Measurements from ENCODE around the gene TMEM192.
"Not testable (repeated sequence)": the region's sequence is repeated elsewhere in the genome, so short reads cannot be mapped to it uniquely, and the experiment has no call there.

The TMEM192 gene

DNA sequence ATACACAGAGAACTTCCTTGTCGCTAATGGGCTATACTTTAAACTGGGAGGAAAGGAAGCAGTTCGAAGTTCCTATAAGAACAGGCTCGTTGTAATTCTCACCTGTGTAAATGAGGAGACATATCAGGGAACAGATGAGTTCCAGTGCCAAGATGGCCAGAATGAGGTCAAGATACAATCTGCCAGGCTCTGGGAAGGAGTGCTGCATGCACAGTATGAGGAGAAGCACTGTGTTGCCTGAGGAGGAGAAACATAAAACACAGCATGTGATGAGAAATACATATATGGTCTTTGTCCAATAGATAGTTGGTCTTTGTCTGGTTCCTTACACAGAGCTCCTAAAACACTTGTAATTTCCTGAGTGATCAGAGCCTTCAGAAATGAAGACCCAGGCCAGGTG lies 24.3 kb downstream of the TMEM192 start:
- no peak for DNase-seq

DNA sequence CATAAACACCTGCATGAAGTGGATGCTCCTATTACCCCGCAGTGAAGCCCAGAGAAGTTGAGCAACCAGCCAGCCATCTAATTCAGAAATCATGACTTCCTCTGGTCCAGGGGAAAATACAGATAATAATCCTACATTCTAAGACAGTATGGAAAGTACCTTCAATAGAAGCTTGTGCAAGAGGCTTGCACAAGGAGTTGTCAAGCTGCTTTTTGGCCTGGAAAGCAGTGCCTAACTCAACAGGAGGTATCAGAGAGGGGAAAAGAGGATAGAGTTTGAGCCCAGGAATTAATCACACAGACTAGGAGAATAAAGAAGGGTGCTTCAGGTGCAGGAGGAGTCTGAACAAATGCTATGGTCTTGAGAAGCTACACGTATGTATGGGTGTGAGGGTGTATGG lies 26.7 kb downstream of the TMEM192 start:
- DNase-seq: no peak

- not testable (repeated sequence) for DNase-seq
Observed at GRCh38 chr4:165084787-165085186, 27.9 kb downstream of the TMEM192 start.

DNA sequence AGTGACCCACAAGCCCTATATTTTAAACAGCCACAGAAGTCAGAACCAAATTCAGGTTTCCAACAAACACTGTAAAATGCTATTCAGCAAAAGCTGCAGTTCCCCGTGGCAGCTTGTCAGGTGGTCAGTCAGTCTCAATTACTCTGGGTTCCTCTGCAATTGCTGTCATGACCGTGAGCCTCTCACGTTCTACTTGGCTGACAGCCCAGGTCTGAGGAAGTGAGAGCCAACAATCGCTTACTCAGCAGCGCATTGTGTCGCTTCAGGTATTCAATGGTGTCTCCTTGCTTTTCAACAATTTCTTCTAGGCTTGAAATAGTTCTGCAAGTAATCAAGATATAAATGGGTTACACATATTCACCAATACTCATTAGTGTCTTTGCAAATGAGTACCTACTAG lies 33.2 kb downstream of the TMEM192 start:
- no peak for DNase-seq

- DNase-seq: no peak
Observed at GRCh38 chr4:165077034-165077578, 35.6 kb downstream of the TMEM192 start.

DNA sequence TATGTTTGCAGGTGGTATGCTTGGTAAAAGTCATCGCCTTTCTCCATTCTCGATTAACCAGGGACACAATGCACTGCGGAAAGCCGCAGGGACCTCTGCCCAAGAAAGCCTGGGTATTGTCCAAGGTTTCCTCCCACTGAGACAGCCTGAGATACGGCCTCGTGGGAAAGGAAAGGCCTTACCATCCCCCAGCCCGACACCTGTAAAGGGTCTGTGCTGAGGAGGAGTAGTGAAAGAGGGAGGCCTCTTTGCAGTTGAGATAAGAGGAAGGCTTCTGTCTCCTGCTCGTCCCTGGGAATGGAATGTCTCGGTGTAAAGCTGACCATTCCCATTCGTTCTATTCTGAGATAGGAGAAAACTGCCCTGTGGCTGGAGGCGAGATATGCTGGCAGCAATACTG lies 39.3 kb downstream of the TMEM192 start:
- not testable (repeated sequence) for DNase-seq

DNA sequence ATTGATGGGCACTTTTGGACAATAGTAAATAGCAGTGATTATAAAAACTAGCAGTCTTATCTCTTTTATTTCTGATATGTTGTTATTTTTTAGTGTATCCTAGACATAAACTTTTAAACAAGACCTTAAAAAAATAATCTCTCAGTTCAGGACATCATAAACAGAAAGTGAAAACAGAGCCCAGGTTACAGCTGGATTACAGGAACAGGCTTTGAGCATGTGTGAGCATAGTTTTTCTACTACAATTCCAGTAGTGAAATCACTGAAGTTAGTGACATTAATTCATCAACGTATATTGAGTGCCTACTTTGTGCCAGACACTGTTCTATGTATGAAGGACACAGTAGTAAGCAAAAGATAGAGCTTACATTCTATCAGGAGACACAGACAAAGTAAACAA lies 42.1 kb downstream of the TMEM192 start:
- no peak for DNase-seq

GRCh38 chr4:165060938-165061337 lies 51.7 kb downstream of the TMEM192 start:
- no peak for DNase-seq

- no peak for DNase-seq
Observed at GRCh38 chr4:165059386-165059785, 53.3 kb downstream of the TMEM192 start.

DNA sequence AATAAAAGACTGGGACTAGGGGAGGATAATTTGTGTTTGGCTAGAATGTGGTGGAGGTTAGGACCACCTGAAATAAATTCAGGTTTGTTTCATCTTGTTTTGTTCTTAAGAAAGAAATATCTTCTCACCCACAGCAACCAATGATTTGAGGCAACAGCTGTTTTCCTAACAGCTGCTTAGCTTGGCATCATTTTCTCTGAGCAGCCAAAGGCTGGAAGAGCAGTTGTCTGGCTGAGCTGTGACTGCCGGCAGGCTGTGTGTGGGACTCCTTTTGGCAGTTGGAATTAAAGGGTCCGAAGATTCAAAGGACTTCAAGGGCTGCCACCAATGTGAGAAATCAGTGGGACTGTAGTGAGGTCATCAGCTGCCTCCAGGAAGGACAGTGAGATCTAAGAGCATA lies 54.0 kb downstream of the TMEM192 start:
- DNase-seq: no peak

- DNase-seq: no peak
Observed at GRCh38 chr4:165055601-165056000, 57.1 kb downstream of the TMEM192 start.

- DNase-seq: no peak
Observed at GRCh38 chr4:165053645-165054044, 59.0 kb downstream of the TMEM192 start, which contains the start of gene TRIM75. TRIM75 (plus strand) TSS chr4:165053866; CDS start chr4:165059148, 5,282 bp downstream.

- DNase-seq: no peak
Observed at GRCh38 chr4:165052627-165053026, 60.0 kb downstream of the TMEM192 start.

- no peak for DNase-seq
Observed at GRCh38 chr4:165048170-165048569, 64.5 kb downstream of the TMEM192 start.

DNA sequence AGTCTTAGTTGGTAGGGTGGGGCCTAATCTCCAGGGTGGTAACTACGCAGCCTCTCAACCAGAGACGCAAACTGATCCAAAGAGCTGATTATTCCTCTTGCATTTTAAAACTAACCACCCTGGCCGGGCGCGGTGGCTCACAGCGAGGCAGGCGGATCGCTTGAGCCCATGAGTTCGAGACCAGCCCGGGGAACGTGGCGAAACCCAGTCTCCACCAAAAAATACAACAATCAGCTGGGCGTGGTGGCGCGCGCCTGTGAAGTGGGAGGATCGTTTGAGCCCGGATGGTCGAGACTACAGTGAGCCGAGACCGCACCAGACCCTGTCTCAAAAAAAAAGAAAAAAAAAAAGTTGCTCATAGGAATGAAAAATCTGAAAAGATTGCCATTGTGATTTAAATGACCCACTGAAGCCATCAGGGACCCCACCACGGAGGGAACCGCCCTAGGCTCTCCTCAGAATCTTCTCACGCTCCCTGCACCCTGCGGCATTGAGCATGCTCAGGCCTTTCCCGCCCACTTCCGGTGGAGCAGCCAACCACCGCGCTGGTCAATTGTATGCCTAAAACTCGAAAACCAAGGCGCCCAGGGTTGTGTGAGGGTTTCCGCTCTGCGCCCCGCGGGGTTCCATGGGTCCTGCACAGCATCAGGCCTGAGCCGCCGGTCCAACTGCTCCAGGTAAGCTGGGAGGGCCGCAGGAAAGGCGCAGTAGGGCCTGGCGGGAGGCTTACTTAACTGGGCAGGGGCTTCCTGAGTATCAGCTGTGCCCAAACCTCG lies 81.0 kb downstream of the TMEM192 start, which contains the start of gene TRIM60:
Gene TRIM60 (plus strand): TSS at position 564 of the 776 bp plus-strand sequence. CDS start 8,074 bp downstream, outside the sequence.
- DNase-seq: no peak

DNA sequence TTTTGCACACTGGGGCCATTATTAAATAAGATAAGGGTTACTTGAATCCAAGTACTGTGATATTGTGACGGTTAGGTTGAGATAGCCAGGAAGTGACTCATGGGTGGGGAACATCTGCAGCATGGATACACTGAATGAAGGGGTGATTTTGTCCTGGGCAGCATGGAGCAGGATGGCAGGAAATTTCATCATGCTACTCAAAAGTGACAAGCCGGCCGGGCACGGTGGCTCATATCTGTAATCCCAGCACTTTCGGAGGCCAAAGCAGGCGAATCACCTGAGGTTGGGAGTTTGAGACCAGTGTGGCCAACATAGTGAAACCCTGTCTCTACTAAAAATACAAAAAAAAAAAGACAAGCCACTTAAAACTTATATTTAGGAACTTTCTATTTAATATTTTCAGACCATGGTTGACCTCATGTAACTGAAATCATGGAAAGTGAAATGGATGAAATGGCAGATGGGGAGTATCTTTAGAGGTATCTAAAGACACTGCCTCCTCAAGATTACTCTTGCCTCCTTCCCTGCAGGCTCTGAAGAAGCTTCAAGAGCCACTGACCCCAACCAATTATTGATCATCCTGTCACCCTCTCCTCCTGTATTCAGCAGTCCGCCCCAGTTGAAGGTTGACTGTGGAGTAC lies 84.8 kb downstream of the TMEM192 start:
- no peak for DNase-seq

- DNase-seq: not testable (repeated sequence)
Observed at GRCh38 chr4:165025782-165026181, 86.9 kb downstream of the TMEM192 start.

All from NCI-H1930 (cell line).